GM15510 (cell line): Measurements from ENCODE around the gene COA3.
A peak's percentile ranks its signal among the peaks of the same experiment; 100 is the strongest.

Source experiments
- POLR2A ChIP-seq: IDR thresholded peaks from 3 replicates; pipeline ENCODE4 v1.6.1; 2011; ENCODE audit warnings: borderline replicate concordance; ENCODE audit not compliant: insufficient read length; ENCODE audit errors: extremely low read depth

The COA3 gene

DNA sequence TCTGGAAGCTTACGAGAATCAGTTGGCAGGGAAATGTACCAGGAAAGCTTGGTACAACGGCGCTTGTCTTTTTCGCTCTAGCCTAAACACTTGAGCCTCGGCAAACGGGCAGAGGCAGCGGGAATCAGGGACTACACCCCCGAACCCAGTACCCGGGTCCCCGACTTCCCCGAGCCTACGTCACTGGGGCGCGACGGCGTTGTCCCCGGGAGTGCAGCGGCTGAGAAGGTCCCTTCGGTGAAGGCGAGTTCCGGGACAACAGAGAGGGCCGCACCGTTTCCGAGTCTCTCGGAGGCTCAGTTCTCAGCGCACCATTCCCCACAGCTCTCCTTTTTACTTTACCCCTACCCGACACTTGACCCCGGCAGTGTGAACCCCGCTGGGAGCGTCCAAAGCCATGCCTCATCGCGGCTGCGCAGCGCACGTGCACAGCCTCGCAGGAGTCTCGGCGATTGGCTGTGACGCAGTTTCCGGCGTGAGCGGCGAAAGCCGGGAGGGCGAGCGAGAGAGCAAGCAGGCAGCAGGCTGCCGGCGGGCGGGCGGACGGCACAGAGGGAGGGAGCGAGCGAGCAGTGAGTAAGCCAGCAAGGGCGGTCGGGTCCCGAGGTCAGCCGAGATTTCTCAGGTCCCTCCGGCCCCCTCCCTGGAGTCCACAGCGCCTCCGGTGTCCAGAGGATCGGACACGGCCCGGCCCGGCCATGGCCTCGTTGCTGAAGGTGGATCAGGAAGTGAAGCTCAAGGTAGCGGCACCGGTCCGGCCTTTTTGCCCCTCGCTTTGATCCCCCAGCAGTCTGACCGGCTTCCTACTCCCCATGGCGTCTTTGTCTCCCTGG, 34.6 kb upstream of the COA3 start, which contains the start of gene PSME3:
Gene PSME3, plus strand, starts transcription at position 464 of the 833 bp plus-strand sequence. Its CDS starts 235 bp downstream, at position 699.
- TF ChIP-seq POLR2A: peak; percentile 93

DNA sequence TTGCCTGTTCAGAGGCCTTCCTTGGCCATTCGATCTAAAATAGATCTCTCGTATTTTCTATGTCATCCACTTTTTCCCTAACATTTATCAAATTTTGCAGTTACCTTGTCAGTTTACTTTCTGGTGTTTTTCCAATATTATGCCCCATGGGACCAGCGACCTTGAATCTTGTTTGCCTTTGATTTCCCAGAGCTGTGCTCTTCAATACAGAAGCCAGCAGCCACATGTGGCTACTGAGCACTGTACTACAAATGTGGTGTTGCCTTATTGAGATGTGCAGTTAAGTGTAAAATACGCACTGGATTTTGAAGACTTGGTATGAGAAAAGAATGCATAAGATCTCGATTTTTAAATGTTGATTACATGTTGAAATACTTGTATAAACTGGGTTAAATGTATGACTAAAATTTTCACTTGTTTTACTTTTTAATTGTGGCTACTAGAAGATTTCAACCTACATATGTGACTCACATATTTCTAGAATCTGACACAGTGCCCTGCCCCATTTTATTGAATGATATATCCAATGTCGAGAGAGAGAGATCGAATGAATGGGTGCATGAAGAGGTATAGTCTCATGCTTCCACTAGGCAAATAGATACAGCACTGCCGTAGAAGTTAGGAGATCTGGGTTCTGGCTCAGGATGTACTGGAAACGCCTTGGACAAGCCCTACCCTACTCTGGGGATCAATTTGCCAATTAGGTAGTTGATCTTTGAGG, 33.9 kb upstream of the COA3 start:
- TF ChIP-seq POLR2A: no peak

DNA sequence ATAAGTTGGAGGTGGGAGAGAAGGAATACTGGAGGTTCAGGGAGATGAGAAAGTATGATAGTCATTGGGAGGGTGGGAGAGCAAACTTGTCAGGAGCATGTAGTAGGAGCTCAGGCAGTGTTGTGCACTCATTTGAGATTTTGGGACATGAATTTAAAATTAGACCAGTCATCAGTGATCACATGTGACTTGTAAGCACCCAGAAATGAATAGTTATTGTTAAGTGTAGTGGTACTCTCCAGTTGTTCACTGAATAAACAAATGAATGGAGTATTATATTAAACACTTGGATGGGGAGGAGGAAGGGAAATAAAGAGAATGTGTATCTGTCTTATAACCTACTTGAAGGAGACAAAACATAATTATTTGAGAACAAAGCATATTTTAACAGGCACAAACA, 32.5 kb upstream of the COA3 start:
- no peak for TF ChIP-seq POLR2A

DNA sequence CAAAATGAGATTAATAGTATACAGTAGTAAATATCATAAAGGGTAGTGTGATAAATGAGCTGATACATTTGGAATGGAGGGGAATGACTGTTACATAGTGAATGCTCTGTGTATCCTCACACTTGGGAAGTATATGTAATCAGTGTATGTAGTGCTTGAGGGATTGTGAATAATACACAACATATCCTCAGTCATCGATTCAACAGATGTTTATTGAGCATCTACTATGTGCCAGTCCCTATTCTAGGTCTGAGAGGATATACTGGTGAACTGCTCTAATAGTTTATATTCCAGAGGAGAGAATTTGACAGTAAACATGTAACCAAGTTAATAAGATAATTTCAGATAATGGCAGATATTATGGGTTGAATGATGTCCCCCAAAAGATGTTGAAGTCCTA, 29.0 kb upstream of the COA3 start:
- no peak for TF ChIP-seq POLR2A

- TF ChIP-seq POLR2A: no peak
These were observed 22.7 kb upstream of the COA3 start for GRCh38 chr17:42821176-42821575.

DNA sequence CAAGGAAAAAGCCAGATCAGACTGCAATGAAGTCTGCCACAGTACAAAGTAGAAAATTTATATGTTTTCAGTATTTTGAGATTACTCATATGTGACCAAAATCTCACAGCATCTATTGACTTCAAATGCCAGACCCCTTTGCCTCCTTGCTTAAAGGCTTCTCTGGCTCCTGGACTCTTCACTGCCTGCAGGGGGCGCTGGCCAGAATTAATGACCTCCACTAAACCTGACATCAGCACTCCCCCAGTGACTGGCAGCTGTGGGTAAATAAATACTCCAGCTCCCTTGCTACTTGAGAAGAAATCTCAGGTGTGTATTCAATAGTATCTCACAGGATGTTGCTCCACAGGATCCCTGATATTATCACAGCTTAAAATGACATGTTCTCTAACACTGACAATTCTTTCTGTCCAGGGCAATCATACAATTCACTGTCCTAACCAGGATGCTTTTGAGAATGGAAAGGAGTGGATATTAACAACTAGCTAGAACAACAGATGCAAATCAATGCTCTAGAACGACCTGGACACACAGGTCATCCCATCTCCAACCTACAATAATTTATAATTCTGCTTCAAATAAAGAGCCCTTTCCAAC, 21.5 kb upstream of the COA3 start:
- TF ChIP-seq POLR2A: no peak

- no peak for TF ChIP-seq POLR2A
These were observed 19.9 kb upstream of the COA3 start for GRCh38 chr17:42818379-42818778.

- TF ChIP-seq POLR2A: no peak
These were observed 19.4 kb upstream of the COA3 start for GRCh38 chr17:42817866-42818265.

DNA sequence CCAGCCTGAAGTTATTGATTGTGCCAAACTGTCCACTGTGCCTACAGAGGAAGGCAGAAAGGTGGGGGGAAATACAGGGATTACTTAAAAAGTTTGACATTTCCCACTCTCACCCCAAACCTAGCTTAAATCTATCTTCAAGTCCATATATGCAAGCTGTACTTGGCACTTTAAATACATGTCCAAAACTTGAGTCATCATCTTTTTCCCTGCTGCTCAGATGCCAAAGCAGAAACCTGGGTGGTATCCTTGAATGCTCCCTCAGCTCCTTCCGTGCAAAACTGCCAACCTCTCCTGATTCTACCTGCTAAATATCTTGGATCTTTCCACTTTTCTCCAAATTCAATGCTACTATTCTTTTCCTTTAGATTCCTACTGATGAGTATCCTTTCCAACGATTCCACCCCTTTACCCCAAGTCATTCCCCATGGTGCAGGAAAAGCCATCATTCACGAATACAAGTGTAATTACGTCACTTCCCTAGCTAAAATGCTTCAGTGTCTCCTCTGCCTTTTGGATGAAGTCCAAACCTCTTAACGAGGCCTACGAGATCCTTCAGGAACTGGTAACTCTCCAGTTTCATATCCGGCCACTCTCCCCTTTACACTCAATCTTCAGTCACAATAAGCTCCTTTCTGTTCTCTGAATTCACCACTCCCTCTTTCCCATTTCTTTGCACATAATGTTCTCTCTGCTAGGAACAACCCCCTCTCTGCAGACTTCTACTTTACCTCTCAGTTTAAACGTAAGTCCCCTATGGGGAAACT, 16.3 kb upstream of the COA3 start:
- no peak for TF ChIP-seq POLR2A

DNA sequence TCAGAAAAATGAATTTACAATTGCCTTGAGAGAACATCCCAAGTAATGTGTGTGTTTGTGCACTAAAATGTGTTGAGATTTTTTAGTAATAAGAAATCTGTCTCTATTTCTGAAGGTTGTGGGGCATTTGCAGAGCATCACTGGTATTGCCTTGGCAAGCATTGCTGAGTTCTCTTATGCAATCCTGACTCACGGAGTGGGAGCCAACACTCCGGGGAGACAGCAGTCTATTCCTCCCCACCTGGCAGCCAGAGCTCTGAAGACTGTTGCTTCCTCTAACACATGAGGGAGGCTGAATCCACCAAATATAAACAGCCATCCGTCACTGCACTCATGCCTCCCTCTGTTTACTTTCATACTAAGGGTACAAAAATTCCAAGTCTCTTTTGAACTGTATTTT, 10.7 kb upstream of the COA3 start:
- TF ChIP-seq POLR2A: no peak

DNA sequence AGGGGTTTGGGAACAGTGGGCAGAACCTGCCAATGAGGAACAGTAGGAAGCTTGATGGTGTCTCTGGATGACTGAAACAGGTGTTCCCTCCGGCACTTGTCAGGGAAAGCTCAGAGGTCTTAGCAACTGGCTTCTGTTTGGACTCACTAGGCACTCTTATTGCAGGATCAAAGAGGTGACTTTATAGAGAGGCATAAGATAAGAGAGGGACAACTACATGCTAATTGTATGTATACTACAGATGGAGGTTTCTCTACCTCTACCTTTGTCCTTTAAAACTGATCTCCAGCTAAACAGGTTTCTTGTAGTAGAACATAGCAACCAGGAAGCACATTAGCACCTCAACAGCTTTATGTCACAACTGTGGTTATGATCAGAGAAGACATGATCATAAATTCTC, 7.7 kb upstream of the COA3 start:
- no peak for TF ChIP-seq POLR2A

DNA sequence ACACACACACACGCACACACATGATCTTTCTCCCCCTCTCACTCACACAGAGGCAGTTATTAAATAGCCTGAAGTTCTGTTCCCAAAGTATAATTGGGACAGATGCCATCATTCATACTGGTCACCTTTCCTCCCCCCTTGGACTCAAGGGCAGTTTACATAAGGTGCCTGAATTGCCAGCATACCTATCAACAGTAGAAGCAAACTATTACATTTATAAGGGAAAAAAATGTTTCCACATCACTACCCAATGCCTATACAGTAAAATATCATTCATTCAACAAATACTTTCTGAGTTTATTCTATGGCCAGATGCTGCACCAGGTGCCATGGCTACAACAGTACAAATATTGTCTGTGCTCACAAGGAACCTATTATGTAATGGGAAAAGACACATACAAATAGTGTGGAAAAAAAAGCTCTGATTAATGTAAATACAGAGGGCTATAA, 6.4 kb upstream of the COA3 start:
- TF ChIP-seq POLR2A: no peak

DNA sequence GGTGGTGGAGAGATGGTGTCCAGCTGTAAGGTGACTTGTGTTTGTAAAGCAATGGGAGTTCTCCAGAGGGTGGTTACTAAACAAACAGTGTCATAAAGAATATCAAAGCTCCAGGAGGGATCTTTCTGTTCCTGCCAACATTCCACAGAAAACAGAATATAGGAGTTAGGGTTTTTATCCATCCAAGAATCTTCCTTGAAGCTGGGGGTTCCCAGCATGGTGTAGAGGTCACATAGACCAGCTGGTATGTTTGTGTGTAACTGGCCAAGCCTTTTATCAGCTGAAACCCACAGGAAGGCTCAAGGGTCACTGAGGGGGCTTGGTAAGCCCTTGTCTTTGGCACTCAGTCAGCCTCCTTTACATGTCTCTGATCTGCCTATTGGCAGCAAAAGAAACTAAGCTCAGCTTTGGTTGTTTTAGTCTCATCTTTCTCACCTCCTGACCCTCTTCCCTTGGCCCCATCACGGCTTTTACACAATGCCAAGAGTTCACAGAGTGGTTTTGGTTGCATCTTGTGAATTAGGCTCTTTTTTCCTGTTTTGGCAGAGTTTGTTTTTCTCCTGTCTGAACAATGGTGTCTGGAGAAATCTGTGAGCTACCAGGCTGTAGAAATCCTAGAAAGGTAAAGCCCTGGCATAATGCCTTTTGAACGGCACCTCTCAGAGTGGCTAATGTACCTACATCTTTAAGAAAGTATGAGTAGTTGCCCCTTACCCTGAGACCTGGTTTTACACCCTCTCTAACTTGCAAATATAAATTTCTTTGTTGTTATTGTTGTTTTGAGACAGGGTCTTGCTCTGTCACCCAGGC, 4.8 kb upstream of the COA3 start:
- TF ChIP-seq POLR2A: no peak

DNA sequence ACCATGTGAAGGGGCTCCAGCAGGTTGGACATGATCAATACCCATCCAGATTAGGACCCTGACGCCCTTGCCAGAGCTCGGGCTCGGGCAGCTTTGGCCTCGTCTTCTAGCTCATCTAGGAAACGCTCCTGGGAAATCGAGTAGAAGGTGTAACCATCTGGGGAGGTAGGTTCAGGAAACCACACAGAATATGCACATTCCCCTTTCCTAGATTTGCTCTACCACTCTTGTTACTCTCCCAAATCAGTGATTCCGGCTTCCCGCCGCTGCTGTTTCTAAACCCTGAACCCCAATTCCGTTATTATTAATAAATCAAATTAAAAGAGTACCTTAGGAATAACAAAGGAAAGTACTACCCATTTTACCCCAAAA, 507 bp downstream of the COA3 start:
- TF ChIP-seq POLR2A: no peak
